Gastrocnemius medialis (tissue), 4 donors: ENCODE data around the gene HSD3B1. TPM values are rescaled to one million over a fixed set of nuclear protein-coding genes. Genes with fewer than 3 reads are reported as not detected.

Experiments
- ATAC-seq, 2 donors: fragments of 150-250 bp; one replicate each; pipeline ENCODE4 v1.9.1; 2016
- DNase-seq, 2 donors: peaks; one replicate each; pipeline ENCODE4 v3.0.0-alpha.2; 2019
- H3K27ac ChIP-seq, 4 donors: fragments of 200-600 bp; sonication (generic); 1 replicate in 1 of 4; 2 replicates in 3 of 4; pipeline ENCODE4 v1.5.1; 2016 to 2018; ENCODE audit warnings: mild to moderate bottlenecking in 2 of 4, moderate library complexity in 1 of 4
- H3K27me3 ChIP-seq, 3 donors: fragments of 200-600 bp; sonication (generic) in 2 of 3; 1 replicate in 1 of 3; 2 replicates in 2 of 3; pipeline versions ENCODE4 v1.5.1 to v1.6.0; 2016 to 2019; ENCODE audit warnings: mild to moderate bottlenecking in 1 of 3, moderate library complexity in 1 of 3
- H3K36me3 ChIP-seq, 2 donors: fragments of 200-600 bp; sonication (generic) in 1 of 2; one replicate each; pipeline ENCODE4 v1.5.1; 2017 to 2018
- H3K4me1 ChIP-seq, 2 donors: fragments of 200-600 bp; sonication (generic) in 1 of 2; one replicate each; pipeline ENCODE4 v1.5.1; 2016 to 2017; ENCODE audit warnings: mild to moderate bottlenecking in 2 of 2
- H3K4me3 ChIP-seq, 4 donors: fragments of 200-600 bp; sonication (generic) in 3 of 4; 1 replicate in 1 of 4; 2 replicates in 3 of 4; pipeline ENCODE4 v1.5.1; 2016 to 2019; ENCODE audit warnings: mild to moderate bottlenecking in 2 of 4
- H3K9me3 ChIP-seq, 3 donors: fragments of 200-600 bp; sonication (generic) in 2 of 3; 1 replicate in 1 of 3; 2 replicates in 2 of 3; pipeline ENCODE4 v1.5.1; 2016 to 2019
- POLR2A ChIP-seq, 2 donors: fragments of 450-650 bp; IDR thresholded peaks; one replicate each; pipeline ENCODE4 v1.6.1; 2017; ENCODE audit warnings: antibody characterized with exemption in 2 of 2, mild to moderate bottlenecking in 2 of 2, moderate library complexity in 2 of 2
- in situ Hi-C, 4 donors: fragments of 200-750 bp; cut with MboI; loops; one replicate each; pipeline versions ENCODE4 v1.15.0 to v1.8.0; 2017; ENCODE audit warnings: low sequenced_read_pairs in 4 of 4
- intact Hi-C: fragments of 100-400 bp; cut with DNase I; formaldehyde crosslinking; loops from one replicate; pipeline ENCODE4 v1.15.1; 2023; ENCODE audit warnings: low total_unique reads
- total RNA-seq, 4 donors: library from RNA; depleted of rRNA; stranded (reverse); fragments of >200 nt; gene quantifications; one replicate each; pipeline versions ENCODE4 v1.1.0 to v1.2.3, GENCODE V29; 2016
- TF ChIP-seq, protein P1 (sequence below), 5 experiments: fragments of 450-650 bp in 3 of 5; fragments of 200-600 bp in 2 of 5; sonication (generic) in 2 of 5; IDR thresholded peaks in 4 of 5; conservative IDR thresholded peaks in 1 of 5; 1 replicate in 4 of 5; 2 replicates in 1 of 5; pipeline ENCODE4 v1.5.1; 2016 to 2019; ENCODE audit warnings: antibody characterized with exemption in 5 of 5, mild to moderate bottlenecking in 3 of 5, moderate library complexity in 3 of 5

The HSD3B1 gene
- total RNA-seq, 4 donors from 2014 or later = not detected

DNA sequence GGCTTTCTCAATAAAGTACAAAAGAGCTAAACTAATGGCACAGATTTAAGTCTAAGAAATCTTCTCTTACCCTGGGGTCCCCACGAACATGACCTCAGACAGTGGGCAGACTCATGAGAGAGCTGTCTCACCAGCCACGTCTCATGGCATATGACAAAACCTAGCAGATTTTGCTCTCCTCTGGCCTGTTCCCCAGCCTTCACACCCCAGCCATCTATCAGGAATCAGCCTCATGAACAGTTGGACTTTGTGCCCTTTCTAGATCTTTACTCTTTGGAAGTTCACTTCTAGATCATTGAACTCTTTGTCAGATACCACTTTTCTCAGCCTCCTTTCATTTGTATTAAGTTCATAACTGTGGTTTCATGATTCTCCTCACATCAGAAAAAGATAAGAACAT lies 14.2 kb upstream of the HSD3B1 start:
- Histone ChIP-seq H3K27ac (no peak overlapping the region), H3K36me3 (no peaks in the 10 kb centered on the region), H3K27me3 (no peaks in the 10 kb centered on the region), H3K9me3 (no peaks in the 10 kb centered on the region), H3K4me1 (no peaks in the 10 kb centered on the region), H3K4me3 (no peak overlapping the region)
- intact Hi-C loops (no loop called here), in situ Hi-C loops (no loop called here)
- TF ChIP-seq, protein P1, sequence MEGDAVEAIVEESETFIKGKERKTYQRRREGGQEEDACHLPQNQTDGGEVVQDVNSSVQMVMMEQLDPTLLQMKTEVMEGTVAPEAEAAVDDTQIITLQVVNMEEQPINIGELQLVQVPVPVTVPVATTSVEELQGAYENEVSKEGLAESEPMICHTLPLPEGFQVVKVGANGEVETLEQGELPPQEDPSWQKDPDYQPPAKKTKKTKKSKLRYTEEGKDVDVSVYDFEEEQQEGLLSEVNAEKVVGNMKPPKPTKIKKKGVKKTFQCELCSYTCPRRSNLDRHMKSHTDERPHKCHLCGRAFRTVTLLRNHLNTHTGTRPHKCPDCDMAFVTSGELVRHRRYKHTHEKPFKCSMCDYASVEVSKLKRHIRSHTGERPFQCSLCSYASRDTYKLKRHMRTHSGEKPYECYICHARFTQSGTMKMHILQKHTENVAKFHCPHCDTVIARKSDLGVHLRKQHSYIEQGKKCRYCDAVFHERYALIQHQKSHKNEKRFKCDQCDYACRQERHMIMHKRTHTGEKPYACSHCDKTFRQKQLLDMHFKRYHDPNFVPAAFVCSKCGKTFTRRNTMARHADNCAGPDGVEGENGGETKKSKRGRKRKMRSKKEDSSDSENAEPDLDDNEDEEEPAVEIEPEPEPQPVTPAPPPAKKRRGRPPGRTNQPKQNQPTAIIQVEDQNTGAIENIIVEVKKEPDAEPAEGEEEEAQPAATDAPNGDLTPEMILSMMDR (IDR thresholded peaks at IDR 0.05 in 4 of 5, conservative IDR thresholded peaks at IDR 0.05 in 1 of 5) = no peak
- TF ChIP-seq POLR2A (IDR thresholded peaks at IDR 0.05) = no peak
- ATAC-seq (no peak), DNase-seq (no peak)

DNA sequence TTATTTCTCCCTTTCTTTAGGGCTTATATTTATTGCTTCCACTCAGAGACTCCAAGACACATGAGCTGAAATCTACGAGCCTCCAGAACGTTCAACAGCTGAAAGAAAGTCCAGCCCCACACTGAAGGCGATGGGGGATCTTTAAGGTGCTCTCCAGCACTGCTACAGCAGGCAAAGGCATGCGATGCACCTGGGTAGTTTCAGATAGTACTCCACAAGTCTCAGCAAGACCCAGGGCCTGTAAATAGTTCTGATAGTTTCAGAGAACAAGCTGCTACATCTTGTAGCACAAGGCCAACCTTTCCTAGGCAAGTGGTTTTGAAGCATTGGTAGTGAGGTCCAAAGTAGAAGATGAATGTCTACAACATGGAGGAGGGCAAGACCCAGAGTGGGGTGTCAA lies 2.2 kb upstream of the HSD3B1 start:
- no peaks in the 10 kb centered on the region for H3K36me3 ChIP-seq
- intact Hi-C loops = no loop called here
- ATAC-seq = no peak

DNA sequence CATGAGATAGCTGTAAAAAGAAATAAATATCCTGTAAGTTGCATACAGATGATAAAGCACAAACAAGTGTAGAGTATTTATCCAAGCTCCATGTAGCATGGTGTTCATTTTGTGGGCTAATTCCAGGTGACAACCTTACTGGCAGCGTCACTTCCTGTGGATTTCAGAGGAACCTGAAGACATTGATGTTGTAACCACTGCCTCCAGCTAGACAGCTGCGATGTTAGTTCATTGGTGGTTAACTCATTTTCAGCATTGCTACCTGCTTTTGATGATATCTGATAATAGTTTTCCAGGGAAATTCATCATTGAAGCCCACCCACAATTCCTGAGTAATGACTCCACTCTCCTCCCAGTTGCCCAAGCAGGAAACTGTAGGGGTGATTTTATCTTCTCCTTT lies 3.0 kb downstream of the HSD3B1 start:
- in situ Hi-C loops = loop anchor here in 1 of 4 donors (10.0 kb wide), 1 partner anchor 65 kb away; no protein-coding TSS in a partner anchor
- ATAC-seq = no peak

More for the DNA sequence above, 2.2 kb upstream of the HSD3B1 start:
- H3K4me3 ChIP-seq = no peak overlapping the region
- H3K9me3 ChIP-seq = no peaks in the 10 kb centered on the region
- TF ChIP-seq, protein P1 (IDR thresholded peaks at IDR 0.05 in 4 of 5, conservative IDR thresholded peaks at IDR 0.05 in 1 of 5) = no peak
- no peak for TF ChIP-seq POLR2A (IDR thresholded peaks at IDR 0.05)
- H3K27me3 ChIP-seq = no peaks in the 10 kb centered on the region
- H3K27ac ChIP-seq = no peak overlapping the region
- H3K4me1 ChIP-seq = no peaks in the 10 kb centered on the region
- DNase-seq = no peak
- in situ Hi-C loops = no loop called here

DNA sequence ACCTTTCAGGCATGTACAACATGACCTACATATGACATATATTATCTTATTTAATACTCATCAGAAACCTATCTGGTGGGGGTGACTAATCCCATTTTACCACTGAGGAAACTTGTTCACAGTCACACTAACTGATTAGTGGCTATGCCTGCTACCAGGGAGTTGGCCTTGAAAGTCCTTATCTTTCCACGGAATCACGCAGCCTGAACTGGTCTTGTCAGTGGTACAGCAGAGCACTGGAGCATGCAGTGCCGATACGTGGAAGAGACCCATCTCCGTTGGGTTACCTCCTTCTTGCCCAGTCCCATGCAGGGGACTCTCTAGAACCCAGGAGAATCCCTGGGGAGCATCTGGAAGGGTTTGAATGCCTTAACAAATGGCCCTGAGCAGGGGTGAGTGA lies 8.2 kb downstream of the HSD3B1 start:
- Histone ChIP-seq H3K27ac (no peak overlapping the region), H3K27me3 (no peaks in the 10 kb centered on the region), H3K4me1 (no peaks in the 10 kb centered on the region), H3K9me3 (no peaks in the 10 kb centered on the region), H3K36me3 (no peaks in the 10 kb centered on the region), H3K4me3 (no peak overlapping the region)
- intact Hi-C loops = no loop called here
- ATAC-seq = no peak
- TF ChIP-seq, protein P1 (IDR thresholded peaks at IDR 0.05 in 4 of 5, conservative IDR thresholded peaks at IDR 0.05 in 1 of 5) = no peak
- TF ChIP-seq POLR2A (IDR thresholded peaks at IDR 0.05) = no peak
- in situ Hi-C loops = loop anchor here in 1 of 4 donors (10.0 kb wide), 1 partner anchor 60 kb away; no protein-coding TSS in a partner anchor
- no peak for DNase-seq

More for the DNA sequence above, 3.0 kb downstream of the HSD3B1 start:
- Histone ChIP-seq H3K4me1 (no peaks in the 10 kb centered on the region), H3K36me3 (no peaks in the 10 kb centered on the region), H3K4me3 (no peak overlapping the region), H3K27me3 (no peaks in the 10 kb centered on the region), H3K27ac (no peak overlapping the region), H3K9me3 (no peaks in the 10 kb centered on the region)
- intact Hi-C loops = no loop called here
- DNase-seq = no peak
- TF ChIP-seq, protein P1 (IDR thresholded peaks at IDR 0.05 in 4 of 5, conservative IDR thresholded peaks at IDR 0.05 in 1 of 5) = no peak
- no peak for TF ChIP-seq POLR2A (IDR thresholded peaks at IDR 0.05)

DNA sequence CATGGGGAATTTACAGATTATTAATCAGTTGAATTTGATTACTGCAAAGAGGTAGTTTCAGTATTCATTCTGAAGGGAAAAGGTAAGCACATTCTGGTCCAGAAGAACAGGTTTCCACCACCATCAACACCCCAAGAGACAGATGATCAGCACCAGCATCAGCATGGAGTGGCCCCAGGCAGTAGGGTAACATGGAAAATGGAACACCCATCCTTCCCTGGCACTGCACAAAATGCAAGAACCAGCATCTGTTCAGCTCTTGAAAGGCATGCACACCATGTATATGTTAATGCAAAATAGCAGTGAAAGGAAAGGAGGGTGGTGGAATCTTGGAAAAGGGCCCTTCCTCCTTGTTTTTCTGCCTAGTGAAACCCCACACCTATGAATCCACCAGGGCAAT lies 9.2 kb downstream of the HSD3B1 start:
- intact Hi-C loops = no loop called here
- Histone ChIP-seq H3K4me1 (no peaks in the 10 kb centered on the region), H3K27ac (no peak overlapping the region), H3K9me3 (no peaks in the 10 kb centered on the region), H3K4me3 (no peak overlapping the region), H3K36me3 (no peaks in the 10 kb centered on the region), H3K27me3 (no peaks in the 10 kb centered on the region)
- in situ Hi-C loops = loop anchor here in 1 of 4 donors (10.0 kb wide), 1 partner anchor 59 kb away; no protein-coding TSS in a partner anchor
- ATAC-seq (no peak), DNase-seq (no peak)
- TF ChIP-seq, protein P1 (IDR thresholded peaks at IDR 0.05 in 4 of 5, conservative IDR thresholded peaks at IDR 0.05 in 1 of 5) = no peak
- no peak for TF ChIP-seq POLR2A (IDR thresholded peaks at IDR 0.05)
